Panc1 (cell line): ENCODE measurements around the gene STUB1. TPM values are rescaled to one million over a fixed set of nuclear protein-coding genes. Genes with fewer than 3 reads are reported as not detected.

Source experiments
- ATAC-seq: fragments of 200-7000 bp; cut with Tn5 transposase; 2 replicates; pipeline ENCODE4 v1.9.1; 2020; ENCODE audit warnings: mild to moderate bottlenecking, moderate library complexity
- BruUV-seq: library from RNA; stranded (reverse); fragments of 400-500 nt; replicated peaks from 2 replicates; lab custom pipeline; 2021; lab: Mats Ljungman, UMichigan
- CTCF ChIA-PET: fragments of 300-600 bp; sonication (Branson Sonifier 250); formaldehyde crosslinking; loops from one replicate; lab custom pipeline; 2022; ENCODE audit warnings: antibody characterized with exemption; lab: Charles Lee
- POLR2A ChIA-PET: fragments of 300-600 bp; sonication (Branson Sonifier 250); formaldehyde crosslinking; loops from one replicate; lab custom pipeline; 2022; ENCODE audit warnings: antibody characterized with exemption; lab: Charles Lee
- DNase-seq: peaks from one replicate; pipeline ENCODE4 v3.0.0-alpha.2; 2010; ENCODE audit warnings: low read depth, low spot score
- H3K27ac ChIP-seq: 2 replicates; pipeline ENCODE4 v1.5.1; 2011; ENCODE audit warnings: mild to moderate bottlenecking, low read length, inconsistent platforms
- H3K27me3 ChIP-seq: fragments of 200-500 bp; sonication (Bioruptor generic); 2 replicates; pipeline ENCODE4 v1.6.0; 2014; ENCODE audit warnings: low read length, inconsistent platforms; ENCODE audit not compliant: control insufficient read depth, insufficient read depth
- H3K36me3 ChIP-seq: fragments of 200-500 bp; sonication (Bioruptor generic); 2 replicates; pipeline ENCODE4 v1.5.1; 2014; ENCODE audit warnings: inconsistent platforms, mild to moderate bottlenecking, low read length, moderate library complexity; ENCODE audit not compliant: control insufficient read depth, insufficient read depth
- H3K4me1 ChIP-seq: 2 replicates; pipeline ENCODE4 v1.5.1; 2011; ENCODE audit warnings: inconsistent platforms, mild to moderate bottlenecking, low read length, moderate library complexity; ENCODE audit not compliant: control insufficient read depth, insufficient read depth
- H3K4me3 ChIP-seq, 2 experiments: 2 replicates each; pipeline ENCODE4 v1.5.1; 2011 to 2012; ENCODE audit warnings: low read depth in 2 of 2, low read length in 2 of 2, mild to moderate bottlenecking in 2 of 2, inconsistent platforms in 1 of 2, moderate library complexity in 1 of 2
- H3K9me3 ChIP-seq: fragments of 200-500 bp; sonication (Bioruptor generic); 2 replicates; pipeline ENCODE4 v1.5.1; 2014; ENCODE audit warnings: low read depth, mild to moderate bottlenecking, inconsistent platforms, low read length, moderate library complexity; ENCODE audit not compliant: control insufficient read depth, insufficient read depth
- POLR2AphosphoS5 ChIP-seq: IDR thresholded peaks from 2 replicates; pipeline ENCODE4 v1.6.1; 2012; ENCODE audit warnings: mild to moderate bottlenecking, low read depth, low read length, moderate library complexity
- SIN3A ChIP-seq: IDR thresholded peaks from 2 replicates; pipeline ENCODE4 v1.6.1; 2012; ENCODE audit warnings: low read depth, mild to moderate bottlenecking, low read length, moderate library complexity, borderline replicate concordance; ENCODE audit not compliant: insufficient read depth
- TCF7L2 ChIP-seq: IDR thresholded peaks from 2 replicates; pipeline ENCODE4 v1.6.1; 2011; ENCODE audit warnings: mild to moderate bottlenecking, low read depth, low read length, inconsistent platforms
- in situ Hi-C: cut with HindIII; loops from 2 replicates; pipeline ENCODE4 v1.10.0; 2016; ENCODE audit warnings: low sequenced_read_pairs, low pct_unique_long_range_greater_than_20kb
- intact Hi-C: fragments of 100-400 bp; cut with micrococcal nuclease; formaldehyde crosslinking; loops from one replicate; pipeline ENCODE4 v1.10.0; 2022; ENCODE audit not compliant: unreplicated experiment
- total RNA-seq: library from RNA; stranded (reverse); gene quantifications from one replicate; pipeline ENCODE4 v1.2.1, GENCODE V29; 2021; ENCODE audit not compliant: unreplicated experiment
- TF ChIP-seq, protein P1 (sequence below): fragments of 450-650 bp; IDR thresholded peaks from 2 replicates; pipeline ENCODE4 v1.5.1; 2017; ENCODE audit warnings: mild to moderate bottlenecking
- TF ChIP-seq, protein P2 (sequence below), 2 experiments: IDR thresholded peaks; 2 replicates each; pipeline ENCODE4 v1.6.1; 2011 to 2012; ENCODE audit warnings: low read depth in 2 of 2, control low read depth in 1 of 2, low read length in 1 of 2, mild to moderate bottlenecking in 1 of 2, moderate library complexity in 1 of 2; ENCODE audit not compliant: insufficient read depth in 1 of 2

The STUB1 gene
- total RNA-seq, 1 experiment from 2014 or later: 217 TPM

DNA sequence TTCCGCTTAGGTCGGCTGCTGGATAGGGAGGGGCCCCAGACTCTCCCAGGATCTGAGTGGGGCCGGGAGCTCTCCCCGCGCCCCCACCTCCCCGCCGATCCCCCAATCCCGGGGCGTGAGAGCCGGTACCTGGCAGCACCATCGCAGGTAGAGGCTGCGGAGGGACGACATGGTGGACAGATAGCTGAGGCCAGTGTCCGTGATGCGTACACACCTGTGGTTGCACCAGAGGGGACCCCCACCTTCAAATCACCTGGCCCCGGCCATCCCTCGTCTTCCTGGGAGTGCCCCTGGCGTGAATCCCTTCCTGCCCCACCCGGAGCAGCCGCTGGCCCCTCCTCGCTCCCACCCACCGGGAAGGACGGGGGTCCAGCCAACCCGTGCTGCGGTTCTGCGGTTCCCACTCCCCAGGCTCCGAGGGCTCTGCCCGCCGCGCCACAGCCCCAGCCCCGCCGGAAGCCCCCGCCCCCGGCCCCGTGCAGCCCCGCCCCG, 14.7 kb downstream of the STUB1 start:
- H3K4me1 ChIP-seq: 0 out of 2 replicates have a peak, but pooled peaks cover 3% of the 10 kb centered on the region
- H3K9me3 ChIP-seq: no peaks in the 10 kb centered on the region
- H3K4me3 ChIP-seq: no peak overlapping the region
- BruUV-seq: no TSS peak
- ATAC-seq (no peak), DNase-seq (no peak)
- TF ChIP-seq TCF7L2 (no peak), POLR2AphosphoS5 (no peak), SIN3A (no peak)
- TF ChIP-seq, protein P1, sequence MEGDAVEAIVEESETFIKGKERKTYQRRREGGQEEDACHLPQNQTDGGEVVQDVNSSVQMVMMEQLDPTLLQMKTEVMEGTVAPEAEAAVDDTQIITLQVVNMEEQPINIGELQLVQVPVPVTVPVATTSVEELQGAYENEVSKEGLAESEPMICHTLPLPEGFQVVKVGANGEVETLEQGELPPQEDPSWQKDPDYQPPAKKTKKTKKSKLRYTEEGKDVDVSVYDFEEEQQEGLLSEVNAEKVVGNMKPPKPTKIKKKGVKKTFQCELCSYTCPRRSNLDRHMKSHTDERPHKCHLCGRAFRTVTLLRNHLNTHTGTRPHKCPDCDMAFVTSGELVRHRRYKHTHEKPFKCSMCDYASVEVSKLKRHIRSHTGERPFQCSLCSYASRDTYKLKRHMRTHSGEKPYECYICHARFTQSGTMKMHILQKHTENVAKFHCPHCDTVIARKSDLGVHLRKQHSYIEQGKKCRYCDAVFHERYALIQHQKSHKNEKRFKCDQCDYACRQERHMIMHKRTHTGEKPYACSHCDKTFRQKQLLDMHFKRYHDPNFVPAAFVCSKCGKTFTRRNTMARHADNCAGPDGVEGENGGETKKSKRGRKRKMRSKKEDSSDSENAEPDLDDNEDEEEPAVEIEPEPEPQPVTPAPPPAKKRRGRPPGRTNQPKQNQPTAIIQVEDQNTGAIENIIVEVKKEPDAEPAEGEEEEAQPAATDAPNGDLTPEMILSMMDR: no peak
- TF ChIP-seq, protein P2, sequence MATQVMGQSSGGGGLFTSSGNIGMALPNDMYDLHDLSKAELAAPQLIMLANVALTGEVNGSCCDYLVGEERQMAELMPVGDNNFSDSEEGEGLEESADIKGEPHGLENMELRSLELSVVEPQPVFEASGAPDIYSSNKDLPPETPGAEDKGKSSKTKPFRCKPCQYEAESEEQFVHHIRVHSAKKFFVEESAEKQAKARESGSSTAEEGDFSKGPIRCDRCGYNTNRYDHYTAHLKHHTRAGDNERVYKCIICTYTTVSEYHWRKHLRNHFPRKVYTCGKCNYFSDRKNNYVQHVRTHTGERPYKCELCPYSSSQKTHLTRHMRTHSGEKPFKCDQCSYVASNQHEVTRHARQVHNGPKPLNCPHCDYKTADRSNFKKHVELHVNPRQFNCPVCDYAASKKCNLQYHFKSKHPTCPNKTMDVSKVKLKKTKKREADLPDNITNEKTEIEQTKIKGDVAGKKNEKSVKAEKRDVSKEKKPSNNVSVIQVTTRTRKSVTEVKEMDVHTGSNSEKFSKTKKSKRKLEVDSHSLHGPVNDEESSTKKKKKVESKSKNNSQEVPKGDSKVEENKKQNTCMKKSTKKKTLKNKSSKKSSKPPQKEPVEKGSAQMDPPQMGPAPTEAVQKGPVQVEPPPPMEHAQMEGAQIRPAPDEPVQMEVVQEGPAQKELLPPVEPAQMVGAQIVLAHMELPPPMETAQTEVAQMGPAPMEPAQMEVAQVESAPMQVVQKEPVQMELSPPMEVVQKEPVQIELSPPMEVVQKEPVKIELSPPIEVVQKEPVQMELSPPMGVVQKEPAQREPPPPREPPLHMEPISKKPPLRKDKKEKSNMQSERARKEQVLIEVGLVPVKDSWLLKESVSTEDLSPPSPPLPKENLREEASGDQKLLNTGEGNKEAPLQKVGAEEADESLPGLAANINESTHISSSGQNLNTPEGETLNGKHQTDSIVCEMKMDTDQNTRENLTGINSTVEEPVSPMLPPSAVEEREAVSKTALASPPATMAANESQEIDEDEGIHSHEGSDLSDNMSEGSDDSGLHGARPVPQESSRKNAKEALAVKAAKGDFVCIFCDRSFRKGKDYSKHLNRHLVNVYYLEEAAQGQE (IDR thresholded peaks at IDR 0.05; ENCODE audit: insufficient read depth in 1 of 2, low read depth in 2 of 2, low read length in 1 of 2): no peak
- CTCF ChIA-PET: no interaction called here
- intact Hi-C loops (no loop called here), in situ Hi-C loops (no loop called here)
- H3K36me3 ChIP-seq: peaks cover 2% of the 10 kb centered on the region; the same call in 1 of the 2 replicates
- H3K27ac ChIP-seq: no peak overlapping the region
- no peaks in the 10 kb centered on the region for H3K27me3 ChIP-seq
- POLR2A ChIA-PET: no interaction called here

DNA sequence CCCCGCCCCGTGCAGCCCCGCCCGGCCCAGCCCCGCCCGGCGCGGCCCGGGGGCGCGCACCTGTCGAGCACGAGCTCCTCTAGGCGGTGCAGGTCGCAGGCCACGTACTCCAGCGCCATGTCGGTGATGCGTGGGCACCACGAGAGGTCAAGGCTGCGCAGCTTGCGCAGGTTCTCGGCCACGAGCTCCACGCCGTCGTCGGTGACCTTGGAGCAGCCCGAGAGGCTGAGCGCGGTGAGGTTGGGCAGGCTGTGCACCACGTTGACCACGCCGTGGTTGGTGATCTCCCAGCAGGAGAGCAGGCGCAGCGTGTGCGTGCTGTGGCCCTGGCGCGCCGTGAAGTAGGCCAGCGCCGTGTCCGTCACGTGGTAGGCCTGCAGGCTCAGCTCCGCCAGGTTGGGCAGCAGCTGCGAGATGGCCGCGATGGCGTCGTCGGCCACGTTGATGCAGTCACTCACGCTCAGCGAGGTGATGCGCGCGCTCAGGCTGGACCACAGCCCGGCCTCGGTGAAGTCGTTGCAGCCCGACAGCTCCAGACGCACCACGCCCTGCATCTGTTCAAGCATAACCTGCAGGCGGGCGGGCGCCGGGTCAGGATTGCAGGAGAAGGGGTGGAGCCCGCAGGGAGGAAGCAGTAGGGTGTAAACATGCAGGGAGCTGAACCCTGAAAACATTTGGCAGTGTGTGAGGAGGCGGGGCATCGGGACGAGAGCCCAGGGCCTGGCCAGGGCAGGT, 15.3 kb downstream of the STUB1 start:
- POLR2A ChIA-PET: no interaction called here
- Histone ChIP-seq H3K27me3 (no peaks in the 10 kb centered on the region), H3K4me3 (no peak overlapping the region), H3K36me3 (no peaks in the 10 kb centered on the region), H3K9me3 (no peaks in the 10 kb centered on the region), H3K27ac (no peak overlapping the region), H3K4me1 (0 out of 2 replicates have a peak, but pooled peaks cover 3% of the 10 kb centered on the region)
- TF ChIP-seq TCF7L2: no peak
- in situ Hi-C loops (no loop called here), intact Hi-C loops (no loop called here)
- CTCF ChIA-PET: no interaction called here
- no TSS peak for BruUV-seq
- no peak for DNase-seq
- ATAC-seq: no peak
